Measurements from ENCODE around the gene ZNF573.
A peak's percentile ranks its signal among the peaks of the same experiment; 100 is the strongest.

The ZNF573 gene

DNA sequence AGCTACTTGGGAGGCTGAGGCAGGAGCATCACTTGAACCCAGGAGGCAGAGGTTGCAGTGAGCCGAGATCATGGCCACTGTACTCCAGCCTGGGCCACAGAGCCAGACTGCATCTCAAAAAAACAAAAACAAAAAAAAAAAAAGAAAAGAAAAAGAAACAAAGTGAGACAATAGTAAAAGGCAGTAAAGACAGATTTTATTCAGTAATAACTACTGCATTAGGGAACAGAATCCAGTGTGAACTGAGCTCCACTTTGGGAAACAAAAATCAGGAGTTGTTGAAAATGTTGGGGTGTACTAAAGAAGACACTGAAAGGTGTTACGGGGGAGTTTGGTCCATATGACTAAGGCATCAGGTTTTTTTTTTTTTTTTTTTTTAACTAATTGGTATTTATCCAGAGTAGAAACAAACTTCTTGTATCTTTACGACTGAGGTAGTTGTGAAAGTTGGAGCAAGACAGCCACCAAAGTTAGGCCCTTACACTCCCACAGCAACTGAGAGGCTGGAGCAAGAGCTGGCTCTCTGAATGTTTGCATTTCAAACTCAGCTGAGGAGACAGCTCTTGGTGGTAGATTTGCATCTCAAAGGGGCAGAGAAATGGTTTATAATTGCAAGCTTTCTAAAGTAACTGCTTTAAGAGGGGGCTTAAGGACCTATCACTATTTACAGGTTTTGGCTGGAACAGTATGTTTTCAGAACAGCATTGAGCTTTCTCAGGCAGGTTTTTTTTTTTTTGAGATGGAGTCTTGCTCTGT is 84.1 kb downstream of the ZNF573 start:
- no peak overlapping the region for H4K91ac ChIP-seq (ENCODE audit: low read length)
- no peak overlapping the region for H2AFZ ChIP-seq (ENCODE audit: low read depth, low read length)
- no CpG with 5 or more reads among the region's 3 CpGs for WGBS
- H2BK120ac ChIP-seq (ENCODE audit: low read depth, low read length), result no peak overlapping the region
- no peak overlapping the region for H3K23ac ChIP-seq (ENCODE audit: low read length in 2 of 2)
- H3K4me2 ChIP-seq (ENCODE audit: low read length, poor library complexity, severe bottlenecking), result no peak overlapping the region
- H3K9me3 ChIP-seq (ENCODE audit: control insufficient read depth, low read length), result peaks cover 44% of the 10 kb centered on the region
- no peak for DNase-seq
- no peak overlapping the region for H3K4me3 ChIP-seq (ENCODE audit: insufficient read depth in 1 of 2, low read depth in 1 of 2, low read length in 2 of 2)
- no peak overlapping the region for H4K8ac ChIP-seq (ENCODE audit: low read length)
- no peaks in the 10 kb centered on the region for H3K27me3 ChIP-seq (ENCODE audit: control insufficient read depth in 1 of 2, insufficient read depth in 1 of 2, low read length in 2 of 2)
- no peaks in the 10 kb centered on the region for H3K4me1 ChIP-seq (ENCODE audit: control insufficient read depth, insufficient read depth, low read depth, low read length)
- H3K36me3 ChIP-seq (ENCODE audit: control insufficient read depth in 1 of 2, insufficient read depth in 2 of 2, low read depth in 1 of 2, low read length in 2 of 2), result peaks cover 10 to 22% of the 10 kb centered on the region in 2 experiments
- H3K14ac ChIP-seq (ENCODE audit: low read length in 2 of 2), result no peak overlapping the region
- no peak overlapping the region for H3K18ac ChIP-seq (ENCODE audit: low read depth in 1 of 2, low read length in 2 of 2)
- H3K79me1 ChIP-seq (replicated peaks; ENCODE audit: low read length, poor library complexity, severe bottlenecking), result no peaks in the 10 kb centered on the region
- H2BK12ac ChIP-seq (ENCODE audit: low read length in 2 of 2), result no peak overlapping the region
- no peak overlapping the region for H2BK15ac ChIP-seq (ENCODE audit: low read depth, poor library complexity, severe bottlenecking)
- H3K4ac ChIP-seq (ENCODE audit: low read depth in 1 of 2, low read length in 2 of 2), result no peak overlapping the region
- no peak overlapping the region for H2BK5ac ChIP-seq (ENCODE audit: low read depth, low read length, poor library complexity, severe bottlenecking)
- H3K27ac ChIP-seq (ENCODE audit: low read length, poor library complexity, severe bottlenecking), result no peak overlapping the region
- no peak overlapping the region for H3K9ac ChIP-seq (ENCODE audit: low read length)
- H2AK5ac ChIP-seq (ENCODE audit: low read length, severe bottlenecking), result no peak overlapping the region

DNA sequence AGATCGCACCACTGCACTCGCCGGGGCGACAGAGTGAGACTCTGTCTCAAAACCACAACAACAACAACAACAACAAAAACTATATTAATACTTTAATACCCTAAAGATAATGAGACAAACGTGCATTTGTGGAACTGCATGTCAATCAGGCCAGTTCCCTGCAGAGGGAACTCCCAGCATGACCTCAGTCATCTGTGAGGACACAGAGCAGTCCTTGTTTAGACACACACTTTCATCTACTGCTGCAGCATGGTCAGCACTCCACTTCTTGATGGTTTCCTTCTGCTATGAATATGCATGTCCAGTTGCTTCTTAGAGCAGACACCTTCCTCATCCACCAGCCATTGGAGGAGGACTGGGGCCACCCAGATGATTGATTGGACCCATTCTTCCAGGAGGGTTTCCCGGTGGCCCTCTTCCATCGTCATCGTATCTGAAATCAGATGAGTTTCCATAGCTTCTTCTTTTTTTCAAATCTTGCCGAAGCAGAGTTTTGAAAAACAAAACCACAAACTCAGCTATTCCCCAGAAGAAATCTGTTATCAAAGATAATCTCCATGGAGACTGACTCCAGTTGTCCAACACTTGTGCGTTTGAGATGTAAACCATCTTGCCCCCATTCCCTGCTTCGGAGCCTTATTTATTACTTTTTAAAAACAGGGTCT is 86.3 kb downstream of the ZNF573 start:
- Histone ChIP-seq H3K36me3 (ENCODE audit: control insufficient read depth in 1 of 2, insufficient read depth in 2 of 2, low read depth in 1 of 2, low read length in 2 of 2) (peaks cover 4 to 13% of the 10 kb centered on the region in 2 experiments), H3K27ac (ENCODE audit: low read length, poor library complexity, severe bottlenecking) (no peak overlapping the region), H4K8ac (ENCODE audit: low read length) (no peak overlapping the region), H3K4me2 (ENCODE audit: low read length, poor library complexity, severe bottlenecking) (no peak overlapping the region), H2BK15ac (ENCODE audit: low read depth, poor library complexity, severe bottlenecking) (no peak overlapping the region), H2BK12ac (ENCODE audit: low read length in 2 of 2) (no peak overlapping the region), H3K79me1 (replicated peaks; ENCODE audit: low read length, poor library complexity, severe bottlenecking) (no peaks in the 10 kb centered on the region), H3K18ac (ENCODE audit: low read depth in 1 of 2, low read length in 2 of 2) (no peak overlapping the region), H4K91ac (ENCODE audit: low read length) (no peak overlapping the region), H3K27me3 (ENCODE audit: control insufficient read depth in 1 of 2, insufficient read depth in 1 of 2, low read length in 2 of 2) (no peaks in the 10 kb centered on the region), H3K4me3 (ENCODE audit: insufficient read depth in 1 of 2, low read depth in 1 of 2, low read length in 2 of 2) (no peak overlapping the region), H3K4me1 (ENCODE audit: control insufficient read depth, insufficient read depth, low read depth, low read length) (no peaks in the 10 kb centered on the region), H3K23ac (ENCODE audit: low read length in 2 of 2) (no peak overlapping the region), H3K4ac (ENCODE audit: low read depth in 1 of 2, low read length in 2 of 2) (no peak overlapping the region), H2AFZ (ENCODE audit: low read depth, low read length) (no peak overlapping the region), H3K14ac (ENCODE audit: low read length in 2 of 2) (no peak overlapping the region), H2BK120ac (ENCODE audit: low read depth, low read length) (no peak overlapping the region), H3K9me3 (ENCODE audit: control insufficient read depth, low read length) (peaks cover 26% of the 10 kb centered on the region), H2AK5ac (ENCODE audit: low read length, severe bottlenecking) (no peak overlapping the region), H2BK5ac (ENCODE audit: low read depth, low read length, poor library complexity, severe bottlenecking) (no peak overlapping the region), H3K9ac (ENCODE audit: low read length) (no peak overlapping the region)
- DNase-seq, result no peak
- WGBS, result 82% methylated on average over 11 of the region's 11 CpGs

DNA sequence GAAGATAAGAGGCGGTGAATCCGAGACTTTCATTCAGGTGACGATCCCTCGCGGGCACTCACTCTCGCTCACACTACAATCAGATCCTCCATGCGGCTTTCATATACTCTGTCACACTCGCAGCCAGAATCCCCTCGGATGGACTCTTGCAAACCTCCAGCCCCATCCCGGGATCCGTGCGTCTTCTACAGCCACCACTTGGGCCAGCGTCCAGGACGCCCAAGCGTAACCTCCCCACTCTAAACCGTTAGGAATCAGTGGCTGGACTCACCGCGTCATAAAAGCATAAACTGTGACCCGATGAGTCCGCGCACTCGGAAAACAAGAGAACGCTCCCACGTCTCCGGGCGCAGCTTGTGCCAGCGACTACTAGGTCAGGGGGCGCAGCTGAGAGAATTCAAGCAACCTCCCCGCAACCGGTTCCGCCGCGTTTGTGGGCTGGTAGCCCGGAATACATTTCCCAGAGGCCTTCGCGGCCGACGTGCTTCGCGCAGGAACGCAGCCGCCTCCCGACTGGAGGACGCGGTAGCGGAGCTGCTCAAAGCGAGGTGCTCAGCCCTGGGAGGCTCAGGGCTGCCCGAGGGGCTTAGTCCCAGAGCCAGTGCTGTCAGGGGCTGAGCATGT is 87.4 kb downstream of the ZNF573 start:
- Histone ChIP-seq H3K4ac (ENCODE audit: low read depth in 1 of 2, low read length in 2 of 2) (no peak overlapping the region), H2AK5ac (ENCODE audit: low read length, severe bottlenecking) (no peak overlapping the region), H3K79me1 (replicated peaks; ENCODE audit: low read length, poor library complexity, severe bottlenecking) (no peaks in the 10 kb centered on the region), H2AFZ (ENCODE audit: low read depth, low read length) (peak overlapping the region; percentile 86), H3K36me3 (ENCODE audit: control insufficient read depth in 1 of 2, insufficient read depth in 2 of 2, low read depth in 1 of 2, low read length in 2 of 2) (peaks cover 0 to 10% of the 10 kb centered on the region in 2 experiments), H3K9ac (ENCODE audit: low read length) (peak overlapping the region; percentile 95), H4K8ac (ENCODE audit: low read length) (peak overlapping the region; percentile 35), H3K14ac (ENCODE audit: low read length in 2 of 2) (peak overlapping the region in 1 of 2 experiments; percentile 72), H3K23ac (ENCODE audit: low read length in 2 of 2) (no peak overlapping the region), H3K27ac (ENCODE audit: low read length, poor library complexity, severe bottlenecking) (peak overlapping the region; percentile 57), H3K4me3 (ENCODE audit: insufficient read depth in 1 of 2, low read depth in 1 of 2, low read length in 2 of 2) (peak overlapping the region; percentile 66 to 80), H2BK15ac (ENCODE audit: low read depth, poor library complexity, severe bottlenecking) (no peak overlapping the region), H3K27me3 (ENCODE audit: control insufficient read depth in 1 of 2, insufficient read depth in 1 of 2, low read length in 2 of 2) (no peaks in the 10 kb centered on the region), H3K4me1 (ENCODE audit: control insufficient read depth, insufficient read depth, low read depth, low read length) (no peaks in the 10 kb centered on the region), H2BK5ac (ENCODE audit: low read depth, low read length, poor library complexity, severe bottlenecking) (no peak overlapping the region), H3K4me2 (ENCODE audit: low read length, poor library complexity, severe bottlenecking) (peak overlapping the region; percentile 67), H2BK12ac (ENCODE audit: low read length in 2 of 2) (no peak overlapping the region), H4K91ac (ENCODE audit: low read length) (peak overlapping the region; percentile 18), H3K9me3 (ENCODE audit: control insufficient read depth, low read length) (peaks cover 15% of the 10 kb centered on the region), H2BK120ac (ENCODE audit: low read depth, low read length) (peak overlapping the region; percentile 27), H3K18ac (ENCODE audit: low read depth in 1 of 2, low read length in 2 of 2) (peak overlapping the region; percentile 74 to 89)
- DNase-seq, result peak; percentile 91
- under 1% methylated on average over 48 of the region's 48 CpGs for WGBS
